GM12878 (cell line): Measurements from ENCODE around the gene ZCCHC8.

Experiments used
- BHLHE40 ChIP-seq, 2 experiments: fragments of 450-650 bp in 1 of 2; IDR thresholded peaks; 2 replicates each; pipeline ENCODE4 v1.6.1; 2011 to 2017; ENCODE audit warnings: low read depth in 2 of 2, borderline replicate concordance in 1 of 2, improper control_type of control experiment in 1 of 2, low read length in 1 of 2, mild to moderate bottlenecking in 1 of 2
- CBX5 ChIP-seq: sonication (generic); IDR thresholded peaks from 2 replicates; pipeline ENCODE4 v1.6.1; 2016; ENCODE audit warnings: low read depth, moderate library complexity, mild to moderate bottlenecking, inconsistent platforms
- CREB1 ChIP-seq: IDR thresholded peaks from 2 replicates; pipeline ENCODE4 v1.6.1; 2012; ENCODE audit warnings: low read depth, mild to moderate bottlenecking, inconsistent platforms
- CREM ChIP-seq: IDR thresholded peaks from 2 replicates; pipeline ENCODE4 v1.6.1; 2014; ENCODE audit warnings: antibody characterized with exemption, low read depth
- EP300 ChIP-seq, 2 experiments: fragments of 150-350 bp in 1 of 2; IDR thresholded peaks; 2 replicates each; pipeline ENCODE4 v1.6.1; 2011 to 2012; ENCODE audit warnings: low read depth in 2 of 2, low read length in 2 of 2, borderline replicate concordance in 1 of 2, improper control_type of control experiment in 1 of 2, inconsistent platforms in 1 of 2; ENCODE audit not compliant: control insufficient read depth in 1 of 2
- ESRRA ChIP-seq: IDR thresholded peaks from 2 replicates; pipeline ENCODE4 v1.6.1; 2012; ENCODE audit warnings: mild to moderate bottlenecking, low read length, improper control_type of control experiment
- HDGF ChIP-seq: fragments of 450-650 bp; IDR thresholded peaks from 2 replicates; pipeline ENCODE4 v1.6.1; 2016; ENCODE audit warnings: antibody characterized with exemption
- IKZF1 ChIP-seq: fragments of 450-650 bp; conservative IDR thresholded peaks from 2 replicates; pipeline ENCODE4 v1.6.1; 2017; ENCODE audit warnings: antibody characterized with exemption, mild to moderate bottlenecking
- POLR2A ChIP-seq: IDR thresholded peaks from 2 replicates; pipeline ENCODE4 v1.6.1; 2011; ENCODE audit warnings: low read depth, mild to moderate bottlenecking, low read length
- POLR2AphosphoS5 ChIP-seq: IDR thresholded peaks from 2 replicates; pipeline ENCODE4 v1.6.1; 2011; ENCODE audit warnings: mild to moderate bottlenecking, low read length, inconsistent platforms
- SIN3A ChIP-seq: IDR thresholded peaks from 2 replicates; pipeline ENCODE4 v1.6.1; 2012; ENCODE audit warnings: low read depth, low read length, improper control_type of control experiment
- SP1 ChIP-seq: IDR thresholded peaks from one replicate; pipeline ENCODE4 v1.6.1; 2011; ENCODE audit warnings: low read depth, low read length
- TF ChIP-seq, protein P1 (sequence below), 3 experiments: IDR thresholded peaks in 2 of 3; conservative IDR thresholded peaks in 1 of 3; 2 replicates each; pipeline ENCODE4 v1.5.1; 2011; ENCODE audit warnings: low read depth in 3 of 3, low read length in 3 of 3, mild to moderate bottlenecking in 3 of 3, control low read depth in 2 of 3, moderate library complexity in 2 of 3, inconsistent platforms in 1 of 3, mixed read lengths in 1 of 3; ENCODE audit not compliant: control insufficient read depth in 2 of 3, insufficient read depth in 1 of 3; ENCODE audit errors: extremely low read depth in 1 of 3

DNA sequence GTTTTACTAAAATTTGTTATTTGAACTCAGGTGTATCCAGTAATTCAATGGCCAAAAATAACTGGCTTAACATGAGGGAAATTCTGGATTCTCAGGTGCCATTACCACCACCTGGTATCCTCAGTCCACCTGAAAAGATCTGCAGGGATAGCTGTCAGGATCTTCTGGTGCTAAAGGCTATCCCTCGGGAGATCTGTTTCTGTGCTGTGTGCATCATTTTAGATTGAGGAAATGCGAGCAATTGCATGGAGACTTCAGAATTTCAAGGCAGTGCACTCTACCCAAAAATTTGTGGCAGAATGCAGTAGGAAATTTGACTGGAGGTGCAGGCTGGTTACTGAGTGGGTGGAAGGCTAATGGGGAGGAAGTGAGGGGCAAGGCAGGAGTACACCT is 26.4 kb downstream of the ZCCHC8 start:
- TF ChIP-seq POLR2AphosphoS5 (no peak), EP300 (IDR thresholded peaks at IDR 0.05; ENCODE audit: borderline replicate concordance in 1 of 2, control insufficient read depth in 1 of 2, low read depth in 2 of 2, low read length in 2 of 2) (no peak), HDGF (no peak), IKZF1 (no peak), ESRRA (no peak), SP1 (no peak), CBX5 (no peak), BHLHE40 (IDR thresholded peaks at IDR 0.05; ENCODE audit: borderline replicate concordance in 1 of 2, low read depth in 2 of 2, low read length in 1 of 2) (no peak), SIN3A (no peak), CREB1 (no peak), CREM (no peak), POLR2A (no peak)
- TF ChIP-seq, protein P1, sequence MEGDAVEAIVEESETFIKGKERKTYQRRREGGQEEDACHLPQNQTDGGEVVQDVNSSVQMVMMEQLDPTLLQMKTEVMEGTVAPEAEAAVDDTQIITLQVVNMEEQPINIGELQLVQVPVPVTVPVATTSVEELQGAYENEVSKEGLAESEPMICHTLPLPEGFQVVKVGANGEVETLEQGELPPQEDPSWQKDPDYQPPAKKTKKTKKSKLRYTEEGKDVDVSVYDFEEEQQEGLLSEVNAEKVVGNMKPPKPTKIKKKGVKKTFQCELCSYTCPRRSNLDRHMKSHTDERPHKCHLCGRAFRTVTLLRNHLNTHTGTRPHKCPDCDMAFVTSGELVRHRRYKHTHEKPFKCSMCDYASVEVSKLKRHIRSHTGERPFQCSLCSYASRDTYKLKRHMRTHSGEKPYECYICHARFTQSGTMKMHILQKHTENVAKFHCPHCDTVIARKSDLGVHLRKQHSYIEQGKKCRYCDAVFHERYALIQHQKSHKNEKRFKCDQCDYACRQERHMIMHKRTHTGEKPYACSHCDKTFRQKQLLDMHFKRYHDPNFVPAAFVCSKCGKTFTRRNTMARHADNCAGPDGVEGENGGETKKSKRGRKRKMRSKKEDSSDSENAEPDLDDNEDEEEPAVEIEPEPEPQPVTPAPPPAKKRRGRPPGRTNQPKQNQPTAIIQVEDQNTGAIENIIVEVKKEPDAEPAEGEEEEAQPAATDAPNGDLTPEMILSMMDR (IDR thresholded peaks at IDR 0.05 in 2 of 3, conservative IDR thresholded peaks at IDR 0.05 in 1 of 3; ENCODE audit: control insufficient read depth in 2 of 3, extremely low read depth in 1 of 3, insufficient read depth in 1 of 3, low read depth in 3 of 3, low read length in 3 of 3), result no peak
